Measurements from ENCODE around the gene CREBL2.

- TF ChIP-seq EZH2 (IDR thresholded peaks at IDR 0.05): no peak
- TF ChIP-seq POLR2AphosphoS5 (IDR thresholded peaks at IDR 0.05; ENCODE audit: borderline replicate concordance, low read depth, low read length): no peak
Observed at GRCh38 chr12:12684375-12685106, 72.9 kb downstream of the CREBL2 start.
